Glutamatergic neuron (in vitro differentiated cells): ENCODE data around the gene SLC24A3. TPM values are rescaled to one million over a fixed set of nuclear protein-coding genes. Genes with fewer than 3 reads are reported as not detected.
A peak's percentile ranks its signal among the peaks of the same experiment; 100 is the strongest.

Source experiments
- DNase-seq: peaks from one replicate; pipeline ENCODE4 v3.0.0; 2022
- H3K27ac Mint-ChIP-seq: one replicate; pipeline ENCODE4 v1.8.0; 2020; ENCODE audit warnings: mild to moderate bottlenecking, mixed read lengths, inconsistent platforms; ENCODE audit not compliant: unreplicated experiment
- H3K27me3 Mint-ChIP-seq: one replicate; pipeline ENCODE4 v1.8.0; 2020; ENCODE audit warnings: mild to moderate bottlenecking, moderate library complexity, mixed read lengths, inconsistent platforms; ENCODE audit not compliant: unreplicated experiment
- H3K36me3 Mint-ChIP-seq: one replicate; pipeline ENCODE4 v1.8.0; 2020; ENCODE audit warnings: mild to moderate bottlenecking, mixed read lengths, inconsistent platforms; ENCODE audit not compliant: unreplicated experiment
- H3K4me1 Mint-ChIP-seq: one replicate; pipeline ENCODE4 v1.8.0; 2020; ENCODE audit warnings: mild to moderate bottlenecking, low read depth, mixed read lengths, inconsistent platforms; ENCODE audit not compliant: unreplicated experiment
- H3K4me3 Mint-ChIP-seq: one replicate; pipeline ENCODE4 v1.8.0; 2020; ENCODE audit warnings: mild to moderate bottlenecking, mixed read lengths, inconsistent platforms; ENCODE audit not compliant: unreplicated experiment
- H3K9me3 Mint-ChIP-seq: one replicate; pipeline ENCODE4 v1.8.0; 2020; ENCODE audit warnings: mild to moderate bottlenecking, moderate library complexity, mixed read lengths, inconsistent platforms; ENCODE audit not compliant: unreplicated experiment
- total RNA-seq: library from RNA; stranded (reverse); fragmentation: NEBNext Ultra II Directional; extraction: Animal tissue kit (Norgen Biotek cat#: 25700); gene quantifications from one replicate; pipeline ENCODE4 v1.2.1, GENCODE V29; 2021; ENCODE audit not compliant: unreplicated experiment
- TF ChIP-seq, protein P1 (sequence below): fragments of 200-600 bp; sonication (generic); IDR thresholded peaks from one replicate; pipeline ENCODE4 v1.5.0; 2021; ENCODE audit not compliant: partially characterized antibody, unreplicated experiment

The SLC24A3 gene
- total RNA-seq, 1 donor from 2014 or later, result 9.7 TPM

DNA sequence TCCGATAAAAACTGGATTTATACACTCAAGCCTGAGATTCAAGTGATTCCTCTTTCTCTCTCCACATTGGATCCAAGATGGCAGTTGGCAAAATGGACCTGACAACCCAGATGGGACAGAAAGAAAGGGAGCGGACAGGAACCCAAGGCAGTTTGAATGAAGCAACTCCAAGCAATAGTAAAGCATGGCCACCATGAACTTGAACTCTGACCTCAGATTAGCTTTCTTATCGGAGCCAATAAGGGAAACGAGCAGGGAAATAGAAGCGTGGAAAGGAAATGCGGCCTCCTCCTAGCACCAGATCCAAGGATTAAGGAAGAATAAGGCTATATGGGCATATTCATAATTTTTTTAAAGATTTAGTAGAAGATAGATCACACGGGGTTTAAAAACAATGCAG lies 332.2 kb downstream of the SLC24A3 start:
- Mint-ChIP-seq H3K36me3 (no peaks in the 10 kb centered on the region), H3K4me3 (no peak overlapping the region), H3K9me3 (no peaks in the 10 kb centered on the region), H3K27me3 (peaks cover 2% of the 10 kb centered on the region), H3K27ac (no peak overlapping the region), H3K4me1 (peaks cover 7% of the 10 kb centered on the region)
- DNase-seq, result no peak
- TF ChIP-seq, protein P1, sequence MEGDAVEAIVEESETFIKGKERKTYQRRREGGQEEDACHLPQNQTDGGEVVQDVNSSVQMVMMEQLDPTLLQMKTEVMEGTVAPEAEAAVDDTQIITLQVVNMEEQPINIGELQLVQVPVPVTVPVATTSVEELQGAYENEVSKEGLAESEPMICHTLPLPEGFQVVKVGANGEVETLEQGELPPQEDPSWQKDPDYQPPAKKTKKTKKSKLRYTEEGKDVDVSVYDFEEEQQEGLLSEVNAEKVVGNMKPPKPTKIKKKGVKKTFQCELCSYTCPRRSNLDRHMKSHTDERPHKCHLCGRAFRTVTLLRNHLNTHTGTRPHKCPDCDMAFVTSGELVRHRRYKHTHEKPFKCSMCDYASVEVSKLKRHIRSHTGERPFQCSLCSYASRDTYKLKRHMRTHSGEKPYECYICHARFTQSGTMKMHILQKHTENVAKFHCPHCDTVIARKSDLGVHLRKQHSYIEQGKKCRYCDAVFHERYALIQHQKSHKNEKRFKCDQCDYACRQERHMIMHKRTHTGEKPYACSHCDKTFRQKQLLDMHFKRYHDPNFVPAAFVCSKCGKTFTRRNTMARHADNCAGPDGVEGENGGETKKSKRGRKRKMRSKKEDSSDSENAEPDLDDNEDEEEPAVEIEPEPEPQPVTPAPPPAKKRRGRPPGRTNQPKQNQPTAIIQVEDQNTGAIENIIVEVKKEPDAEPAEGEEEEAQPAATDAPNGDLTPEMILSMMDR, result no peak

DNA sequence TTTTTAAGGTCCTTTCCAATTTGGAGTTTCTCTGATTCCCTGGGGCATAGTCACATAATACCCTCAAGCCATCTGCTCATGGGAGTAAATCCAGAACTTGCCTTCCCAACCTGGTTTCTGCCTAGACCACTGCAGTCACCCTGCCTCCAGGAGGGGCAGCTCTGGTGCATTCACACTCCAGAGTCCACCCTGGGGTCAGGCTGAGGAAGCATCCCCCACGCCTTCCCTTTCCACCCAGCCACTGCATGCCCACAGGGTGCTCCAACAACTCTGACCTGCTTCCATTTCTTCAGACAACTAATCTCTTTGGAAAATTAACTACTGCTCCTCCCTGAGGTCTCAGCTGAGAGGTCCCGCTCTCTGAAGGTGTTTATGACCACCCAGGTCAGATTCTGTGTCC lies 334.2 kb downstream of the SLC24A3 start:
- Mint-ChIP-seq H3K36me3 (no peaks in the 10 kb centered on the region), H3K27ac (no peak overlapping the region), H3K9me3 (peaks cover 2% of the 10 kb centered on the region), H3K4me3 (no peak overlapping the region), H3K4me1 (peaks cover 16% of the 10 kb centered on the region), H3K27me3 (peaks cover 2% of the 10 kb centered on the region)
- DNase-seq, result no peak
- TF ChIP-seq, protein P1, result no peak

DNA sequence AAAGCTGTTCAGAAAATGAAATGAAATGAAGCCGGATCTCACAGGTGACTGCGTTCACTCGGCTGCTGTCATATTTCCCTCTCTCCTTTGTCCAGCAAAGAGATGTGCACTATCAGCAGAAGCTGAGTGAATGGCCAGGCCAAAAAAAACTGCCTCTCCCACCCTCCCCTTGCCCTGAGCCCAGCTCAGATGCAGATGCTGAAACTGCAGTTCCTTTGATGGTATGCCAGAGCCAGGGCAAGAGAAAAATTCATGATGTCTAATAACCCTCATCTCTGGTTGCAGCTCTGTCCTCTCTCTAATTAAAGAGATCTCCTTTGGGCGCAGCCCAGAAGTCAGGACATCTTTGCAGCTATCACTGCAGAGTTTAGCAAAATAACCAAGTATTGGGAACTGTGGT lies 335.1 kb downstream of the SLC24A3 start:
- TF ChIP-seq, protein P1, result no peak
- no peaks in the 10 kb centered on the region for H3K27me3 Mint-ChIP-seq
- no peak for DNase-seq
- no peak overlapping the region for H3K4me3 Mint-ChIP-seq
- H3K4me1 Mint-ChIP-seq, result peaks cover 14% of the 10 kb centered on the region
- no peak overlapping the region for H3K27ac Mint-ChIP-seq
- peaks cover 2% of the 10 kb centered on the region for H3K9me3 Mint-ChIP-seq
- no peaks in the 10 kb centered on the region for H3K36me3 Mint-ChIP-seq

DNA sequence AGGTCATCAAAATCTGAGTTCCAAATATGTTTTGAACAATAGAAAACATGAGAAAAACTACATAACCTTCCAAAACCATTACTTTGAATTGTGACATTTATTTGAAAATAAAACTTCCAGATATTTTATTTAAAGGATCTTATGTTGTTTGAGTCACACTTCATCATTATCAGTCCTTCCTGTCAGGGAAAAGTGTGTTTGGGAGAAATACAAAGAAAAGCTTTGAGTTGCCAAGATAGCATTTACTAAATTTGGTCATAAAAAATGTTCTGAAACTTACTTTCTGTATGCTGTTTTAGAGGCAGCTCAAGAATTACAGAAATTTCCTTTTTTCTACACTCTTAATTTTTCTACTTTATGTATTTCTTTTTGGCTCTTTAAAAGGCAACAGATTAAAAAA lies 337.5 kb downstream of the SLC24A3 start:
- Mint-ChIP-seq H3K27me3 (no peaks in the 10 kb centered on the region), H3K4me1 (peaks cover 16% of the 10 kb centered on the region), H3K27ac (no peak overlapping the region), H3K9me3 (peaks cover 2% of the 10 kb centered on the region), H3K4me3 (no peak overlapping the region), H3K36me3 (no peaks in the 10 kb centered on the region)
- DNase-seq, result no peak
- TF ChIP-seq, protein P1, result no peak

DNA sequence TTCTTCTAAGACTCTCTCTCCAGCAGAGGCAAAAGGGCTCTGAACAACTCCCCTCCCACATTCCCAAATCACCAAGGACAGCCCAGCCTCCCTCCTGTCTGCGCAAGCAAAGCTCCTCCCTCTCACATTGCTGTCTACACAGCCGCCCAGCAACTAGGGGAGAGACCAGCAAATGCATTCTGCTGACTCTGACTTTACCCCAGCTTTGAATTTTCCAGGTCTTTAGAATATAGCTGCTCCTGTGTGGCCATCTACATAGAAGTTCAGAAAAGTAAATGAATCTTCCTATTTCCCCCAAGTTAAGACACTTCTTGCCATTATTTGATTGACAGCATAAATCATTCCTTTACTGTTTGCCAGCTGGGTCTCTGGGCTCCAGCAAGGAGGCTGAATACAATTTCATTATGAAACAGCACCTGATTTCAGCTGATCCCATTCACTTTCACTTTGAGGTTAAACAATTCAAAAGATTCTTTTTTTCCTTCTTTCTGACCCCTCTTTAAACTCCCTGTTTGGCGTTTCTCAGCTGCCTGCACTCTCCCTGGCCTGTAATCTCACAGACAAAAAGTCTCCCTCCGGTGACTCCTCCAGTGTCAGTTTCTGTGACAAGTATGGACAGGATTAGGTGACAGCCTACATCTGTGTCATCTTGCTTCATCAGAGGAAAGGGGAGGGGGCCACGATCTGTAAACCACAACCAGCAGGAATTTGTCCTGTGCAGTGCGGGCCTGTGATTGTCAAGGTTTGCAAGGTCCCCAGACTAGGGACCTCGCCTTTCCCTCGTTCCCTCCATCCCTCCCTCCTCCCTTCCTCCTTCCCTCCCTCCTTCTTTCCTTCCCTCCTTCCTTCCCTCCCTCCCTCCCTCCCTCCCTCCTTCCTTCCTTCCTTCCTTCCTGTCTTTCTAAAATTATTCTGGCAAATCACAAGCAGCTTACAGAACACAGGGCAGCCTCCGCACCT lies 340.1 kb downstream of the SLC24A3 start:
- TF ChIP-seq, protein P1, result no peak
- Mint-ChIP-seq H3K27ac (no peak overlapping the region), H3K4me1 (peaks cover 18% of the 10 kb centered on the region), H3K36me3 (no peaks in the 10 kb centered on the region), H3K9me3 (peaks cover 2% of the 10 kb centered on the region), H3K4me3 (no peak overlapping the region), H3K27me3 (no peaks in the 10 kb centered on the region)
- DNase-seq, result peak; percentile 52
